ENCODE results near the gene DHRS12.

Gene DHRS12

DNA sequence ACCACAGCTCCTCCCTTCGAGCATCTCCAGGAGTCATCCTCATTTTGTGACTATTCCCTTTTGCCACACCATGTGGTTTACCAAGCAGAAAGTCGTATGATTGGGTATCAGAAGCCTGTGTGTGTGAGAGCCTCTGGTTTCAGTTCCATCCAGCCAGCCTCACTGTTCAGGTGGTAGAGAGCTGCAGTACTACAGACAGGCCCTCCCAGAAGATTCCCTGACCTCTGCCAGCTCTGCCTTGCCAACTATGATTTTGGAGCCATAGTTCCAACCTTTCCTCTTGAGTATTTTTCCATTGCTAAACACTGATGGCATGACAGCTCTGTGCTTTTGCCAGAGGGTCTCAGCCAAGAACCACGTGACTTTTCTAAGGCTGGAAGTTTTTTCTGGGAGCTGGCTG is 82.5 kb downstream of the DHRS12 start:
- DNase-seq: peak; percentile 74

DNA sequence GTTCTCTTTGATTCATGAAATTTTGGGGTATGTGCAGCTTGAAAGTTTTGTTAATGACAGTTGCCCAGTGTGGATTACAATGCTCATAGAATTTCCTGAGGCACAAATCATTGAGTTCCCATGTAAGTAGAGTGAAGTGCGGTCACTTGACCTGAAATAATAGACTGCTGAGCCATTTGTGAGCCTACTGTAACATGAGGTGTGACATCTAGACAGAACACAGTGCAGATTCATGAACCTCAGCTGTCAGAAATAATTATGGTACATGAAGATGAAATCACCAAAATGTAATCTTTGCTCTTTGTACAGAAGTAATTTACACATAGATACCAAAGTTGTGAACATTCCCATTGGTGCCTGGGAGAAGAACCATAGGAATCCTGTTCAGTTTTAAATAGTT is 84.6 kb downstream of the DHRS12 start:
- DNase-seq: no peak
